Measurements from ENCODE around the gene PLEKHG5. TPM values are rescaled to one million over a fixed set of nuclear protein-coding genes. Genes with fewer than 3 reads are reported as not detected.

Gene PLEKHG5
- total and polyA plus RNA-seq, 9 donors: 2.0 to 13.1 (median 9.4) TPM

DNA sequence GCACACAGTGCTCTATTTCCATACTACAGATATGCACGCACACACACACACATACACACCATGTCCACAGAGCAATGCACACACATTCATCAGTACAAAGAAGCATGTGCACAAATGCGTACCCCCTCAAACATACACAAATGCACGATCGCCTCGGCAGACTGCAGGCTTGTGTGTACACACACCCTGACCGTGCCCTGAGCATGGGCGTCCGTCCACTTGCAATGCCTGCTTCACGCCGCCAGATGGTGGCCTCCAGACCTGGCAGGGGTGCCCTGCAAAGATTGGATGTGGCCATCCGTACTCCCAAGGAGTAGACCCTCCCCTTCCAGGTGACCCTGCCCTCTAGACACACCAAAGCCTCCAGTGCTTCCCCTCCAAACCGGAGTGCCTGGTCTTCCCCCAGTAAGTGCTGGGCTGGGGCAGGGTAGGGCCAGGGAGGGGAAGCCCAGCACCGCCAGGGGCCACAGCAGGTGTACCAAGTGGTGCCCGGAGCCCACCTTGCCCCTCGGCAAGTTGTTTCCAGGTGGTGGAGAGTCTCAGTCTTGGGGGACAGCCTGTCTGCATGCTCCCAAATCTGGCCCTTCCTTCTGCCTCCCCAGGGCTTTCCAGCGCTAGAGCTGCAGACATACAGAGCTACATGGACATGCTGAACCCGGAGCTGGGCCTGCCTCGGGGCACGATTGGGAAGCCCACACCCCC, 46.3 kb downstream of the PLEKHG5 start:
- no peaks in the 10 kb centered on the region for H3K9me3 ChIP-seq
- H3K36me3 ChIP-seq: no peaks in the 10 kb centered on the region
- intact Hi-C loops (cut with DNase I): no loop called here
- no peaks in the 10 kb centered on the region for H3K27me3 ChIP-seq
- WGBS, 3 donors: 49 to 64% (median 51%) methylated on average over 19 of the region's 19 CpGs
- no peak for DNase-seq
- no peak overlapping the region for H3K27ac ChIP-seq
- no peak overlapping the region for H3K4me3 ChIP-seq
- H3K4me1 ChIP-seq (ENCODE audit: insufficient read depth): peaks cover under 1% of the 10 kb centered on the region
- TF ChIP-seq POLR2A (IDR thresholded peaks at IDR 0.05): no peak
- no peak for TF ChIP-seq EP300 (IDR thresholded peaks at IDR 0.05)

DNA sequence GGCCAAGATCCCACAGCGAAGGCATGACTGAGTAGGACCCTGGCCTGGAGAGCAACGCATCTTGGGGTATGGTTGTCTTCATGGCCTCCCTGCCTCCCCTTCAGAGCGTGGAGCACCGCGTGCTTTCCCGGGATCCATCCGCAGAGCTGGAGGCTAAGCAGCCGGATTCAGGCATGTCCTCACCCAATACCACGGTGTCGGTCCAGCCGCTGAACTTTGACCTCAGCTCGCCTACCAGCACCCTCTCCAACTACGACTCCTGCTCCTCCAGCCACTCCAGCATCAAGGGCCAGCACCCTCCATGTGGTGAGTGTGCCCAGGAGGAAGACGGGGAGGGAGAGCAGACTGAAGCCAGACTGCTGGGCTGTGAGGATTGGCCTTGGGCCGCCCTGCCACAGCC, 47.1 kb downstream of the PLEKHG5 start:
- Histone ChIP-seq H3K9me3 (no peaks in the 10 kb centered on the region), H3K27me3 (no peaks in the 10 kb centered on the region), H3K4me3 (no peak overlapping the region), H3K4me1 (ENCODE audit: insufficient read depth) (peaks cover 1% of the 10 kb centered on the region), H3K27ac (no peak overlapping the region), H3K36me3 (no peaks in the 10 kb centered on the region)
- DNase-seq: no peak
- TF ChIP-seq CTCF (IDR thresholded peaks at IDR 0.05) (no peak), EP300 (IDR thresholded peaks at IDR 0.05) (no peak), POLR2A (IDR thresholded peaks at IDR 0.05) (no peak)
- intact Hi-C loops (cut with DNase I): no loop called here
- 77 to 84% (median 81%) methylated on average over 6 to 15 of the region's 15 CpGs for WGBS, 3 donors

- H3K9me3 ChIP-seq: no peaks in the 10 kb centered on the region
- DNase-seq: no peak
- intact Hi-C loops (cut with DNase I): no loop called here
- no peak overlapping the region for H3K27ac ChIP-seq
- WGBS, 3 donors: 76 to 81% (median 81%) methylated on average over 19 to 21 of the region's 21 CpGs
- H3K27me3 ChIP-seq: no peaks in the 10 kb centered on the region
- no peak for TF ChIP-seq EP300 (IDR thresholded peaks at IDR 0.05)
- no peak for TF ChIP-seq POLR2A (IDR thresholded peaks at IDR 0.05)
- no peak for TF ChIP-seq CTCF (IDR thresholded peaks at IDR 0.05)
- no peak overlapping the region for H3K4me3 ChIP-seq
- no peaks in the 10 kb centered on the region for H3K36me3 ChIP-seq
- peaks cover 1% of the 10 kb centered on the region for H3K4me1 ChIP-seq (ENCODE audit: insufficient read depth)
These were observed 47.9 kb downstream of the PLEKHG5 start for GRCh38 chr1:6443339-6444115.

DNA sequence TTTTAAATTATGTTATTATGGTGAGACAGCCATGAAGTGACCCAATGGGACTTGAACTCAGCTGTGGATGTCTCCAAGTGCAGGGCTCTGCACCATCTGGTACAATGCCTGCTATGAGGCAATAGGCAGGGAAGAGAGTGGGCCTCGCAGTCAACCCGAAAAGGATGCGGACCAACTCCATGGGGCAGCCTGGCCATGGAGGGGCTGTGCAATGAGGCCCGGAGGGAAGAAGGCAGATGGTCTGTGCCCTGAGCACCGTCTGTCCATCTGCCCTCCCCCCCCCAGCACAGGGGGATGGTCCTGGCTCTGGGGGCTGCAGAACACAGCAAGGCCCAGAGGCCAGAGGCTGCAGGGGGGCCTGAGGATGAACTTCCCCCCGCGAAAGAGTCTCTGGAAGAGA, 49.9 kb downstream of the PLEKHG5 start:
- no peaks in the 10 kb centered on the region for H3K36me3 ChIP-seq
- H3K27me3 ChIP-seq: no peaks in the 10 kb centered on the region
- intact Hi-C loops (cut with DNase I): no loop called here
- H3K4me3 ChIP-seq: no peak overlapping the region
- H3K27ac ChIP-seq: no peak overlapping the region
- 72 to 83% (median 83%) methylated on average over 7 of the region's 7 CpGs for WGBS, 3 donors
- TF ChIP-seq CTCF (IDR thresholded peaks at IDR 0.05): no peak
- no peak for TF ChIP-seq EP300 (IDR thresholded peaks at IDR 0.05)
- TF ChIP-seq POLR2A (IDR thresholded peaks at IDR 0.05): no peak
- H3K9me3 ChIP-seq: no peaks in the 10 kb centered on the region
- no peak for DNase-seq
- H3K4me1 ChIP-seq (ENCODE audit: insufficient read depth): peaks cover 1% of the 10 kb centered on the region
